Measurements from ENCODE around the gene C4orf17. TPM values are rescaled to one million over a fixed set of nuclear protein-coding genes. Genes with fewer than 3 reads are reported as not detected.
A peak's percentile ranks its signal among the peaks of the same experiment; 100 is the strongest.

C4orf17 gene
- total RNA-seq (2022) (not detected in 2 replicates), Bru-seq, nascent RNA (not detected), BruChase-seq, experiment 1, labeled RNA remaining after a 2-hour chase (not detected), BruChase-seq, experiment 2, labeled RNA remaining after a 6-hour chase (percentile 3 among the genes with signal in this experiment)
- long read RNA-seq: 0 reads

DNA sequence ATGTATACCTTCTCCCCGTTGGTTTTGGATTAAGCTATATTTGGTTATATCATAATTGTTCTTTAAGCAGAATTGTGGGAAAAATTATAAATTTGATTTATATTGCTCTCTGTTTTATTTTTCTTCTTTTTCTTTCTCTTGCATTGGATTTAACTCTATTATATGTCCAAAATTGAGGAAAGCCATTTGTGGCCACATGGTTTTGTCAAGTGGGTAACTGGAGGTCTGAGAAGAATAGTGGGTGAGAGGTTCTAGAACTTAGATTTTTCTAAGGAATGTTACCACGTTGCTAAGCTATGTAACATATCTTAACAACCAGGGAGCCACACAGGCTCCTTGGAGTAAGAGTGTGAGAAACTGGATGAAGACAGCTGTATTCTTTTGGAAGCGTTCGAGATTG lies at the start of gene C4orf17:
TSS of gene C4orf17 (plus strand) at position 301 of the 400 bp plus-strand sequence. CDS start 2,061 bp downstream, outside the sequence.
- Histone ChIP-seq H3K27me3 (replicated peaks; ENCODE audit: control insufficient read depth, insufficient read depth, low read length) (no peaks in the 10 kb centered on the region), H3K4me3 (ENCODE audit: low read depth, low read length) (no peak within 1 kb of the TSS), H3K9me3 (no peaks in the 10 kb centered on the region), H3K36me3 (ENCODE audit: control insufficient read depth, insufficient read depth, low read length) (no peaks in the 10 kb centered on the region), H3K4me1 (no peaks in the 10 kb centered on the region)
- H3K4me3 Mint-ChIP-seq (ENCODE audit: unreplicated experiment): no peak within 1 kb of the TSS
- H3K27ac Mint-ChIP-seq (ENCODE audit: unreplicated experiment): no peak within 1 kb of the TSS
- no peaks in the 10 kb centered on the region for H3K9me3 Mint-ChIP-seq (ENCODE audit: unreplicated experiment)
- H3K27me3 Mint-ChIP-seq (ENCODE audit: insufficient read depth, unreplicated experiment): peaks cover 24% of the 10 kb centered on the region
- DNase-seq: no peak
- no peaks in the 10 kb centered on the region for H3K36me3 Mint-ChIP-seq (ENCODE audit: insufficient read depth, unreplicated experiment)
- intact Hi-C loops (cut with micrococcal nuclease; ENCODE audit: unreplicated experiment): no loop called here
- no TSS peak for BruUV-seq (replicated peaks)
- no peaks in the 10 kb centered on the region for H3K4me1 Mint-ChIP-seq (ENCODE audit: low read depth, unreplicated experiment)
- TF ChIP-seq, protein P1, sequence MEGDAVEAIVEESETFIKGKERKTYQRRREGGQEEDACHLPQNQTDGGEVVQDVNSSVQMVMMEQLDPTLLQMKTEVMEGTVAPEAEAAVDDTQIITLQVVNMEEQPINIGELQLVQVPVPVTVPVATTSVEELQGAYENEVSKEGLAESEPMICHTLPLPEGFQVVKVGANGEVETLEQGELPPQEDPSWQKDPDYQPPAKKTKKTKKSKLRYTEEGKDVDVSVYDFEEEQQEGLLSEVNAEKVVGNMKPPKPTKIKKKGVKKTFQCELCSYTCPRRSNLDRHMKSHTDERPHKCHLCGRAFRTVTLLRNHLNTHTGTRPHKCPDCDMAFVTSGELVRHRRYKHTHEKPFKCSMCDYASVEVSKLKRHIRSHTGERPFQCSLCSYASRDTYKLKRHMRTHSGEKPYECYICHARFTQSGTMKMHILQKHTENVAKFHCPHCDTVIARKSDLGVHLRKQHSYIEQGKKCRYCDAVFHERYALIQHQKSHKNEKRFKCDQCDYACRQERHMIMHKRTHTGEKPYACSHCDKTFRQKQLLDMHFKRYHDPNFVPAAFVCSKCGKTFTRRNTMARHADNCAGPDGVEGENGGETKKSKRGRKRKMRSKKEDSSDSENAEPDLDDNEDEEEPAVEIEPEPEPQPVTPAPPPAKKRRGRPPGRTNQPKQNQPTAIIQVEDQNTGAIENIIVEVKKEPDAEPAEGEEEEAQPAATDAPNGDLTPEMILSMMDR (IDR thresholded peaks at IDR 0.05; ENCODE audit: insufficient read depth in 1 of 2, low read depth in 1 of 2, low read length in 1 of 2, severe bottlenecking in 1 of 2, unreplicated experiment in 1 of 2): no peak
- ChIA-PET CTCF (no interaction called here), POLR2A (no interaction called here)

- BruUV-seq (replicated peaks): no TSS peak
- no peaks in the 10 kb centered on the region for H3K9me3 ChIP-seq
- Mint-ChIP-seq H3K4me1 (ENCODE audit: low read depth, unreplicated experiment) (peaks cover 9% of the 10 kb centered on the region), H3K27ac (ENCODE audit: unreplicated experiment) (no peak overlapping the region), H3K27me3 (ENCODE audit: insufficient read depth, unreplicated experiment) (peaks cover 4% of the 10 kb centered on the region), H3K9me3 (ENCODE audit: unreplicated experiment) (no peaks in the 10 kb centered on the region), H3K4me3 (ENCODE audit: unreplicated experiment) (no peak overlapping the region), H3K36me3 (ENCODE audit: insufficient read depth, unreplicated experiment) (no peaks in the 10 kb centered on the region)
- DNase-seq: no peak
- H3K27me3 ChIP-seq (replicated peaks; ENCODE audit: control insufficient read depth, insufficient read depth, low read length): no peaks in the 10 kb centered on the region
- no peaks in the 10 kb centered on the region for H3K36me3 ChIP-seq (ENCODE audit: control insufficient read depth, insufficient read depth, low read length)
- TF ChIP-seq, protein P1 (IDR thresholded peaks at IDR 0.05; ENCODE audit: insufficient read depth in 1 of 2, low read depth in 1 of 2, low read length in 1 of 2, severe bottlenecking in 1 of 2, unreplicated experiment in 1 of 2): no peak
- ChIA-PET CTCF (interaction anchor here (1.7 to 2.0 kb wide), 2 partner anchors 373 to 405 kb away, joined by 4 to 9 read pairs; partner anchors contain the start of gene ADH5), POLR2A (no interaction called here)
- peaks cover 8% of the 10 kb centered on the region; the same call in 1 of the 2 replicates for H3K4me1 ChIP-seq
- H3K4me3 ChIP-seq (ENCODE audit: low read depth, low read length): no peak overlapping the region
- intact Hi-C loops (cut with micrococcal nuclease; ENCODE audit: unreplicated experiment): loop anchor here (2.0 kb wide), 4 partner anchors 45 to 995 kb away; no protein-coding TSS in a partner anchor
Observed at GRCh38 chr4:99461623-99462401, 49.0 kb upstream of the C4orf17 start.

GRCh38 chr4:99462875-99463464 lies 47.9 kb upstream of the C4orf17 start:
- H3K36me3 Mint-ChIP-seq (ENCODE audit: insufficient read depth, unreplicated experiment): no peaks in the 10 kb centered on the region
- Histone ChIP-seq H3K36me3 (ENCODE audit: control insufficient read depth, insufficient read depth, low read length) (no peaks in the 10 kb centered on the region), H3K27me3 (replicated peaks; ENCODE audit: control insufficient read depth, insufficient read depth, low read length) (no peaks in the 10 kb centered on the region), H3K4me1 (peaks cover 8% of the 10 kb centered on the region; the same call in 1 of the 2 replicates), H3K4me3 (ENCODE audit: low read depth, low read length) (no peak overlapping the region), H3K9me3 (no peaks in the 10 kb centered on the region)
- intact Hi-C loops (cut with micrococcal nuclease; ENCODE audit: unreplicated experiment): loop anchor here (1.0 to 2.0 kb wide), 6 partner anchors 46 to 996 kb away; partner anchors contain the start of gene METAP1
- ChIA-PET POLR2A (no interaction called here), CTCF (interaction anchor here (0.5 to 2.0 kb wide), 5 partner anchors 374 to 995 kb away, joined by 3 to 9 read pairs (median 6); partner anchors contain the start of genes ADH5 and METAP1)
- TF ChIP-seq, protein P1 (IDR thresholded peaks at IDR 0.05; ENCODE audit: insufficient read depth in 1 of 2, low read depth in 1 of 2, low read length in 1 of 2, severe bottlenecking in 1 of 2, unreplicated experiment in 1 of 2): peak; percentile 72 to 85
- BruUV-seq (replicated peaks): no TSS peak
- H3K4me1 Mint-ChIP-seq (ENCODE audit: low read depth, unreplicated experiment): peaks cover 9% of the 10 kb centered on the region
- DNase-seq: peak; percentile 60 to 75
- no peak overlapping the region for H3K4me3 Mint-ChIP-seq (ENCODE audit: unreplicated experiment)
- no peaks in the 10 kb centered on the region for H3K9me3 Mint-ChIP-seq (ENCODE audit: unreplicated experiment)
- H3K27ac Mint-ChIP-seq (ENCODE audit: unreplicated experiment): no peak overlapping the region
- H3K27me3 Mint-ChIP-seq (ENCODE audit: insufficient read depth, unreplicated experiment): peaks cover 4% of the 10 kb centered on the region

All from Caco-2 (cell line).